ENCODE results near the gene UAP1.
"Not testable (repeated sequence)": the region's sequence is repeated elsewhere in the genome, so short reads cannot be mapped to it uniquely, and the experiment has no call there.

UAP1 gene

GRCh38 chr1:162552684-162553252 lies 8.8 kb upstream of the UAP1 start:
- TF ChIP-seq ZNF274 (IDR thresholded peaks at IDR 0.05; ENCODE audit: low read depth, low read length), result no peak

GRCh38 chr1:162554258-162554657 lies 7.3 kb upstream of the UAP1 start:
- no peak for TF ChIP-seq ZNF274 (IDR thresholded peaks at IDR 0.05; ENCODE audit: low read depth, low read length)
- no peak overlapping the region for H3K4me3 ChIP-seq (ENCODE audit: low read length)

More at GRCh38 chr1:162552684-162553252, 8.8 kb upstream of the UAP1 start:
- no peak overlapping the region for H3K4me3 ChIP-seq (ENCODE audit: low read length)

GRCh38 chr1:162557536-162557935 lies 4.0 kb upstream of the UAP1 start:
- TF ChIP-seq ZNF274 (IDR thresholded peaks at IDR 0.05; ENCODE audit: low read depth, low read length), result no peak
- no peak overlapping the region for H3K4me3 ChIP-seq (ENCODE audit: low read length)

- peak overlapping the region; percentile 89 for H3K4me3 ChIP-seq (ENCODE audit: low read length)
- TF ChIP-seq ZNF274 (IDR thresholded peaks at IDR 0.05; ENCODE audit: low read depth, low read length), result no peak
Observed at GRCh38 chr1:162560303-162561036, 1.1 kb upstream of the UAP1 start.

GRCh38 chr1:162561037-162561615 lies 396 bp upstream of the UAP1 start:
- no peak for TF ChIP-seq ZNF274 (IDR thresholded peaks at IDR 0.05; ENCODE audit: low read depth, low read length)
- peak overlapping the region; percentile 89 for H3K4me3 ChIP-seq (ENCODE audit: low read length)

- H3K4me3 ChIP-seq (ENCODE audit: low read length), result peak overlapping the region; percentile 73
Observed at GRCh38 chr1:162562470-162562828, 927 bp downstream of the UAP1 start.

GRCh38 chr1:162564762-162565218 lies 3.3 kb downstream of the UAP1 start:
- H3K4me3 ChIP-seq (ENCODE audit: low read length), result no peak overlapping the region
- TF ChIP-seq ZNF274 (IDR thresholded peaks at IDR 0.05; ENCODE audit: low read depth, low read length), result no peak

More at GRCh38 chr1:162562470-162562828, 927 bp downstream of the UAP1 start:
- no peak for TF ChIP-seq ZNF274 (IDR thresholded peaks at IDR 0.05; ENCODE audit: low read depth, low read length)

- H3K4me3 ChIP-seq (ENCODE audit: low read length), result no peak overlapping the region
Observed at GRCh38 chr1:162565460-162565859, 3.9 kb downstream of the UAP1 start.

GRCh38 chr1:162566870-162567269 lies 5.3 kb downstream of the UAP1 start:
- TF ChIP-seq ZNF274 (IDR thresholded peaks at IDR 0.05; ENCODE audit: low read depth, low read length), result no peak
- no peak overlapping the region for H3K4me3 ChIP-seq (ENCODE audit: low read length)

More at GRCh38 chr1:162565460-162565859, 3.9 kb downstream of the UAP1 start:
- TF ChIP-seq ZNF274 (IDR thresholded peaks at IDR 0.05; ENCODE audit: low read depth, low read length), result no peak

- no peak for TF ChIP-seq ZNF274 (IDR thresholded peaks at IDR 0.05; ENCODE audit: low read depth, low read length)
Observed at GRCh38 chr1:162568802-162569201, 7.3 kb downstream of the UAP1 start.

GRCh38 chr1:162570718-162571117 lies 9.2 kb downstream of the UAP1 start:
- no peak for TF ChIP-seq ZNF274 (IDR thresholded peaks at IDR 0.05; ENCODE audit: low read depth, low read length)
- no peak overlapping the region for H3K4me3 ChIP-seq (ENCODE audit: low read length)

More at GRCh38 chr1:162568802-162569201, 7.3 kb downstream of the UAP1 start:
- no peak overlapping the region for H3K4me3 ChIP-seq (ENCODE audit: low read length)

GRCh38 chr1:162571121-162571520 lies 9.6 kb downstream of the UAP1 start:
- H3K4me3 ChIP-seq (ENCODE audit: low read length), result not testable (repeated sequence)

GRCh38 chr1:162571696-162572095 lies 10.2 kb downstream of the UAP1 start:
- H3K4me3 ChIP-seq (ENCODE audit: low read length), result no peak overlapping the region
- no peak for TF ChIP-seq ZNF274 (IDR thresholded peaks at IDR 0.05; ENCODE audit: low read depth, low read length)

GRCh38 chr1:162573136-162573535 lies 11.6 kb downstream of the UAP1 start:
- no peak for TF ChIP-seq ZNF274 (IDR thresholded peaks at IDR 0.05; ENCODE audit: low read depth, low read length)
- H3K4me3 ChIP-seq (ENCODE audit: low read length), result no peak overlapping the region

GRCh38 chr1:162578071-162578700 lies 16.7 kb downstream of the UAP1 start:
- H3K4me3 ChIP-seq (ENCODE audit: low read length), result no peak overlapping the region
- TF ChIP-seq ZNF274 (IDR thresholded peaks at IDR 0.05; ENCODE audit: low read depth, low read length), result no peak

All from GM08714 (cell line).